GM18511 (cell line): ENCODE measurements around the gene ADRA2C.

Experiments used
- ATAC-seq: cut with Tn5 transposase; IDR thresholded peaks from one replicate; pipeline ENCODE4 v1.9.1; 2021; ENCODE audit warnings: mild to moderate bottlenecking, moderate library complexity; ENCODE audit not compliant: unreplicated experiment

The ADRA2C gene

DNA sequence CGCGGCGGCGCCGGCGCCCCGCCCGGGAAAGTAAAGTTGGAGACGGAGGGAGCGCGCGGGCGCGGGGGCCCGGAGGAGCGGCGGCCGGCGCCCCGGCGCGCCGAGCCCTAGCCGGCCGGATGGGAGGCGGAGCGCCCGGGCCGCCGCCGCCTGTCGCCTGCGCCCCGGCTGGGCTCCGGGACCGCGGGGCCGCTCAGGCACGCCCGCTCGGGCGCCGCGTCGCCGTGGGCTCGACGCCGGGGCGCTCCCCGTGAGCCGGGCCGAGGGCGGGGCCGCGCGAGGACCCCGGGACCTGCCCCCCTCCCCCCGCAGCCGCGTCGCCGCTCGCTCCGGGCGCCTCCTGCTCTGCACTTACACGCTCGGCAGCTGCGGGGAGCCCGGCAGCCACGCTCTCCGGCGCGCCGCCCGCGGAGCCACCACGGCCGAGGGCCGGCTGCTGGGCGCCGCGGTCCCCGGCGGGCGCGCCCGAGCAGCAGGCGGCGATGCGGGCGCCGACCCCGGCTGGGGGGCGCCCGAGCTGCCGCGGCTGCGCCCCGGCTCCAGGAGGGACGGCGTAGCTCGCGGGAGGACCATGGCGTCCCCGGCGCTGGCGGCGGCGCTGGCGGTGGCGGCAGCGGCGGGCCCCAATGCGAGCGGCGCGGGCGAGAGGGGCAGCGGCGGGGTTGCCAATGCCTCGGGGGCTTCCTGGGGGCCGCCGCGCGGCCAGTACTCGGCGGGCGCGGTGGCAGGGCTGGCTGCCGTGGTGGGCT lies at the start of gene ADRA2C:
TSS of gene ADRA2C (plus strand) at position 350 of the 749 bp plus-strand sequence. CDS start at position 572, 222 bp downstream.
- no peak for ATAC-seq

- ATAC-seq: no peak
Measured at GRCh38 chr4:3716631-3717235, 49.5 kb upstream of the ADRA2C start.

GRCh38 chr4:3717241-3717640 lies 48.9 kb upstream of the ADRA2C start:
- ATAC-seq: no peak

GRCh38 chr4:3718462-3718861 lies 47.7 kb upstream of the ADRA2C start:
- ATAC-seq: no peak

- ATAC-seq: no peak
Measured at GRCh38 chr4:3719191-3719590, 47.0 kb upstream of the ADRA2C start.

DNA sequence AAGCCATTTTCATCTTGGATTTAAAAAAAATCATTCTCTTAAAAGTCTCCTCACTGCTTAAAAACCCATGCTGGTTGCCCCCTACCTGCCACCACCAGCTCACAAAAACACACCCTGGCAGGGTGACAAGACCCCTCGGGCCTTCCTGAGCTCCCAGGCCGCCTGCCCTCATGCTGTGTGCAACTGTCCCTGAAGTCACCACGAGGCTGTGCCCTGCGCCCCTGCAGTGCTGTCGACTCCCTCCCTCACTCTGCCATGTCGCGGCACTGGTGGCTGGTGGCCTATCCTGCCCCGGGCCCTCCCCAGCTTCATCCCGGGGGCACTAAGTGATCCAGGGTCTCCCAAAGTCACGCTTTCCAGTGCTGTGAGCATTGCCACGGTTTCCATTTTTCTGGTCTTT lies 46.3 kb upstream of the ADRA2C start:
- no peak for ATAC-seq

DNA sequence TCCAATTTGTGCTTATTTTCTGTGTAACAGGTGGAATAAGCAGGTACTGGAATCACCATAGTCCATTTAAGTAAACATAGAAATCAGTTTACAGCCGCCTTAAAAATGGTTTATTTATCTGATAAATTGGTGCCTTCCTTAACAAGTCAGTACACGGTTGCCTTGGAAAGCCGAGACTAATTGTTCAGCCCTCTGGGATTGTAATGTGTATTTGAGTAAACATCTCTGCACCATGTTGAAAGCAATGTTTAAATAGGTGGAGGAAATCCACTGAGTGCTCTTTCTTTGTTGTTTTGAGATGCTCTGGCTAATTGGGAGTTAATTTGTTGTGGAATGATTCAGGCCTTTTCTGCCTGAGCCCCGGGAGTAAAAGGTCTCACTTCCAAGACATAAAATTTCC lies 45.7 kb upstream of the ADRA2C start:
- ATAC-seq: no peak

- ATAC-seq: no peak
Measured at GRCh38 chr4:3721186-3721585, 45.0 kb upstream of the ADRA2C start.

DNA sequence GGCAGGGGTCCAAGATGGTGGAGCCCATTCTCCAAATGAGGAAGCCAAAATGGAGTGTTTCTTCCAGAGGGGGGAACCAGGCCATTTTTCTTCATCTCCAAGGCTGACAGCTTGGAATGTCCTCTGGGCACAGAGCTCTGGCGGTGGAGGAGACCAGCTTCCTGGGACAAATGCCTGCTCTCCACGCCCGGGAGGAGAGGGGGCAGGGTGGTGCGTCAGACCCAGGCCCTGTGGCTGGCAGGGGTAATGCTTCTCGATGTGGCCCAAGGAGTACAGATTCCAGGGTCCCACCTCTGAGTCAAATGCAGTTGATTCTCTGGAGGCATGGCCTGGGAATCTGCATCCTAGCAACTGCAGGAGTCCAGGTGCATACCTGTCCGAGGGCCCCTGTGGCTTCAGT lies 44.6 kb upstream of the ADRA2C start:
- ATAC-seq: no peak

DNA sequence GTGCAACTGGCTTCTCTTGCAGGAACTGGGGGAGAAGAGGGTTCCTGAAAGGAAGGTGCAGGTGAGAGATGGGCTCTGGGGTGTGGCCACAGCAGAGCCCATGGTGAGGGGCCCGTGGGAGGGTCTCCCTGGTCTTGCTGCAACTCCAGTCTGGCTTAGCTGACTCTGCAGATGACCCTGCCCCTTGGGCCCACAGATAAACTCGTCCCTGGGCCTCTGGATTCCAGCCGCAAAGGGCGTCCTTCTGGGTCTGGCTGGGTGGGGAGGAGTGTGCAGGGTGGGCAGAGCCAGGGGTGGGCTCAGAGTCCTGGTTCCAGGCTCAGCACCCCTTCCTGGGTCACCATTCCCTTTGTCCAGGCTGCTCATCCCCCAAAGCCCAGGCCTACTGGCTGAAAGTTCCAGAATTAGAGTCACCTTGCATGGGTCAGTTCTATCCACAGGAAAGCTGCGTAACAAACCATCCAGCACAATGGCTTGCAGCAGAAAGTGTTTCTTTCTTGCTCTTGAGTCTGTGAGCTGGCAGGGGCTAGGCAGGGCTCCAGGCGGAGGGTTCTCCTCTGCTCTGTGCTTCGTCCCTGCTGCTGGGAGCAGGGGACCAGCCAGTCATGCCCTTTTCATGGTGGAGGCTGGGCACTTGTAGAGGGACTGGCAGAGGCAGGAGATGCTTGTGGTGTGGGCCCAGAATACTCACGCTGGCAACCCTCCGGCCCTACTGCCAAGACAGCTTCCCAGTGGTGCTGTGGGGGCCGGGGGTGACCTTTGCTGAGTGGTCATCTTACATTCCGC lies 43.5 kb upstream of the ADRA2C start:
- no peak for ATAC-seq

DNA sequence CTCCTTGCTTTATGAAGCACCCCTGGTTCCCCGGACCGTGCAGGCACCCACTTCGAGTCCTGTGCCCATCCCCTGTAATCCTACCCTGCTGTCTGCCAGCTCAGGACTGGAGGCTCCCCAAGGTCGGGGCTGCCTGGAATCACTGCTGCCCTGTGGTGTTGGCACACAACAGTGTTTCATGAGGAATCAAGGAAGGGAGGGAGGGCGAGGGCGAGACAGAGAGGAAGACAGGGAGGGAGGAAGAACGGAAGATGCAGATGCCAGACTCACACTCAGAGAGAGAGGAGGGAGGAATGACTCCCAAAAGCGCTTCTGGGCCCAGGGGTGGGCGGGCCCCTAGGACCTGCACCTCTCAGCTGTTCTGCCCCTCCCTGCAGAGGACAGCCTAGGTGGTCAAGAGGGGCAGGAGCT lies 42.9 kb upstream of the ADRA2C start:
- no peak for ATAC-seq

GRCh38 chr4:3724319-3725231 lies 41.6 kb upstream of the ADRA2C start:
- no peak for ATAC-seq

DNA sequence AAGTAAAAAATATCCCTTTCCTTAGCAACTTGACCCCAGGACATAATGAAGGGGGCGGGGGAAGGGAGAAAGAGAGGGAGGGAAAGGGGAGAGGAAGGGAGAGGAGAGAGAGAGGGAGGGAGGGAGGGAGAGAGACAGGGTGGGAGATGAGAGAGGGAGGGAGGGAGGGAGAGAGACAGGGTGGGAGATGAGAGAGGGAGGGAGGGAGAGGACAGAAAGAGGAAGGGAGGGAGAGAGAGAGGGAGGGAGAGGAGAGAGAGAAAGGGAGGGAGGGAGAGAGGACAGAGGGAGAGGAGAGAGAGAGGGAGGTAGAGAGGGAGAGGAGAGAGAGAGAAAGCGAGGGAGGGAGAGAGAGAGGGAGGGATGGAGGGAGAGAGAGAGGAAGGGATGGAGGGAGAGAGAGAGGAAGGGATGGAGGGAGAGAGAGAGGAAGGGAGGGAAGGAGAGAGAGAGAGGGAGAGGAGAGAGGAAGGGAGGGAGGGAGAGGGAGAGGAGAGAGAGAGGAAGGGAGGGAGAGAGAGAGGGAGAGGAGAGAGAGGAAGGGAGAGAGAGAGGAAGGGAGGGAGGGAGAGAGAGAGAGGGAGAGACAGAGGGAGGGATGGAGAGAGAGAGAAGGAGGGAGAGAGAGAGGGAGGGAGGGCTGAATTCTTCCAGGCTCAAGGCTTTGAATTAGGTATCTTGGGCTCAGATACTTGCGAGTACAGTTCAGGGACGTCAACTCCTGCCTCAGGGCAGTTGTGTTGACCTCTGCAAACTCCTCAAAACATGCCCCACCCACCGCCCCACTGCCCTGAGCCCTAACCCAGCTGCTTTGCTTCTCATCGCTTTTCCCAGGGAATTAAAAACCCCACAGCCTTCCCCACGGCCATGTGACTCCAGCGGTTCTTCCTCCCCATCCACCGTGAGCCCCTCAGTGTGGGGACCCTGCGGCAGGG lies 40.0 kb upstream of the ADRA2C start:
- no peak for ATAC-seq

- no peak for ATAC-seq
Measured at GRCh38 chr4:3727847-3728469, 38.2 kb upstream of the ADRA2C start.

DNA sequence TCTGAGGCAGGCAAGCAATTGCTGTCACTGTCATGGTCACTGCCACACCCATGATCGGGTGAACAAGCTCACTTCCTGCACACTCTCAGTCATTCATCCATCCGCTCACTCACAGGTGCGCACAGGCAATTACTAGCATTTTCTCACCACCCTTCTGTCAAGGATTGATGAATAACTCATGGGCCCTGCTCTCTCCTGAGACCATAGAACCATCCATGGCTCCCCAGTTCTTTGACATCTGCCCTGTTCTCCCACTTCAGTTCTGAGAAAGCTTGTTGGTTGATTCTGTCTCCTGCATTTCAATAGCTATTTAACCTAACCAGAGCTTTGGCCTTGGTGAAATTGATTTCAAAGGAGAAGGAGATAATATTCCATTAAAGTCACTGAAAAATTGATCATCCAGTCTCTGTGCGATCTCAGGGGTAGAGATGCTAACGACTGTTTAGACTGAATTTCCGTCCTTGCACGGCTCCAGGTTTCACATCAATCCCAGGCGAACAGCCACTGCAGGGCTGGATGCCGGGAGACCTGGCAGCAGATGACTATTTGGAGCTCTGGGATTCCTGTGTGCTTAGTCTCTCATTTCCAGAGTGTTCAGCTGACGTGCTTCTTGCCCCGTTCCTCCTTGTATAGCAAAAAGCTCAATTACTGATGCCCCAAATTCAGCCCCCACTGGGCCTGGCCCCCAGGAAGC lies 36.9 kb upstream of the ADRA2C start:
- no peak for ATAC-seq

DNA sequence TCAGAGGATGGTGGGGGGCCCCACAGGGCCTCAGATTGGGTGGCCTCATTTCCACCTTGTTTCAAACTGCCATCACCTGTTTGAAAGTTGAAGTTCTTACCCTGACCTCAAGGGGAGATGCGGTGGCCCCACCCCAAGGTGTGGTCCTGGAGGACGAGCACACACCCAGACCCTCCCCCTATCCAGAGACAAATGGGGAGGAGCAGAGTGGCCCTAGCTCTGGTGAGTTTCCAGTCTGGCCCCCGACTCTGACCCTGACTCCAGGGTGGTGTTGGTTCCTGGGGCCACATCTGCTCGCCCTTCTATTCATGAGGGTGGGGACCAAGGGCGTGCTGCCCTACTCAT lies 36.3 kb upstream of the ADRA2C start:
- no peak for ATAC-seq

DNA sequence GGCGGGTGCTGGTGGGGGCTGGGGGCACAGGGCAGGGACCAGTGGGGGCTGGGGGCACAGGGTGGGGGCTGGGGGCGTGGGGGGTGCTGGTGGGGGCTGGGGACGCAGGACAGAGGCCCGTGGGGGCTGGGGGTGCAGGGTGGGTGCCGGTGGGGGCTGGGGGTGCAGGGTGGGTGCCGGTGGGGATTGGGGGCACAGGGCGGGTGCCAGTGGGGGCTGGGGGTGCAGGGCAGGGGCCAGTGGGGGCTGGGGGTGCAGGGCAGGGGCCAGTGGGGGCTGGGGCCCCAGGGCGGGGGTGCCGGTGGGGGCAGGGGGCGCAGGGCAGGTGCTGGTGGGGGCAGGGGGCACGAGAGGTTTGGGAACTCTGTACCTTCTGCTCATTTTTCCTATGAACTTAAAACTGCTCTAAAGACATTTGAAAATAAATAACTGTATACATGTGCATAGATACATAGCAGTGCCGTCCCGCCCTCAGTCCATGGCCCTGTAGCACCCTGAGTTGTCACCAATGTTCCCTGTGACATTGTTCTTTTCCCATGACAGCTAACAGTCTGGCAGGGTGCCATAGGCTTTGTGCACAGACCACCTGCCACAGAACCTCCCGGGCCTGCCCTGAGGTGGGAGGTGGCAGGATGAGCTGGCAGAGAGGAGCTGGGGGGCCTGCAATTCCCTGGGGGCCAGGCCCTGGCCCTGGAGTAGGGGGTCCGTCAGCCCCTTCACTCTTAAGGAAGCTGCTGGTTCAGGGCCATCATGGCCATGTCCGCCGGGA lies 35.6 kb upstream of the ADRA2C start:
- ATAC-seq: no peak
